Neural progenitor cell (in vitro differentiated cells): ENCODE data around the gene SCAPER. TPM values are rescaled to one million over a fixed set of nuclear protein-coding genes. Genes with fewer than 3 reads are reported as not detected.

ENCODE experiments used
- DNase-seq: peaks from one replicate; pipeline ENCODE4 v3.0.0-alpha.2; 2016; ENCODE audit warnings: low spot score
- H2AFZ ChIP-seq: fragments of 200-600 bp; sonication (generic); replicated peaks from 2 replicates; pipeline ENCODE4 v1.6.1; 2016; ENCODE audit warnings: antibody characterized with exemption
- H3F3A ChIP-seq: fragments of 200-600 bp; sonication (generic); 2 replicates; pipeline ENCODE4 v1.6.1; 2016; ENCODE audit warnings: antibody characterized with exemption, low read depth
- H3K27ac ChIP-seq: fragments of 200-600 bp; sonication (generic); 2 replicates; pipeline ENCODE4 v1.5.1; 2016; ENCODE audit warnings: mild to moderate bottlenecking
- H3K27me3 ChIP-seq: fragments of 200-600 bp; sonication (generic); 2 replicates; pipeline ENCODE4 v1.6.1; 2016; ENCODE audit warnings: mild to moderate bottlenecking, moderate library complexity
- H3K36me3 ChIP-seq: fragments of 200-600 bp; sonication (generic); 2 replicates; pipeline ENCODE4 v1.5.1; 2016
- H3K4me1 ChIP-seq: fragments of 200-600 bp; sonication (generic); 2 replicates; pipeline ENCODE4 v1.6.1; 2016; ENCODE audit warnings: mixed run types
- H3K4me2 ChIP-seq: fragments of 200-600 bp; sonication (generic); 2 replicates; pipeline ENCODE4 v1.6.1; 2016
- H3K4me3 ChIP-seq: fragments of 200-600 bp; sonication (generic); 2 replicates; pipeline ENCODE4 v1.5.1; 2016
- H3K79me2 ChIP-seq: fragments of 200-600 bp; sonication (generic); 2 replicates; pipeline ENCODE4 v1.6.1; 2016; ENCODE audit warnings: low read depth
- H3K9ac ChIP-seq: fragments of 200-600 bp; sonication (generic); 2 replicates; pipeline ENCODE4 v1.6.1; 2016
- H3K9me3 ChIP-seq: fragments of 200-600 bp; sonication (generic); 2 replicates; pipeline ENCODE4 v1.5.1; 2016; ENCODE audit warnings: low read depth
- H4K20me1 ChIP-seq: fragments of 200-600 bp; sonication (generic); 2 replicates; pipeline ENCODE4 v1.6.1; 2016; ENCODE audit warnings: low read depth
- H3K27ac Mint-ChIP-seq: 3 replicates; pipeline ENCODE4 v1.8.0; 2021; ENCODE audit warnings: mixed read lengths
- H3K27me3 Mint-ChIP-seq: 2 replicates; pipeline ENCODE4 v1.8.0; 2022; ENCODE audit warnings: low read depth, mild to moderate bottlenecking, inconsistent platforms, moderate library complexity, mixed read lengths; ENCODE audit not compliant: insufficient read depth
- H3K36me3 Mint-ChIP-seq: 3 replicates; pipeline ENCODE4 v1.8.0; 2021; ENCODE audit warnings: mixed read lengths
- H3K4me1 Mint-ChIP-seq: 3 replicates; pipeline ENCODE4 v1.8.0; 2021; ENCODE audit warnings: mixed read lengths
- H3K4me3 Mint-ChIP-seq: 3 replicates; pipeline ENCODE4 v1.8.0; 2021; ENCODE audit warnings: mild to moderate bottlenecking, moderate library complexity, mixed read lengths
- H3K9me3 Mint-ChIP-seq: 3 replicates; pipeline ENCODE4 v1.8.0; 2020; ENCODE audit warnings: mixed read lengths
- CTCF ChIP-seq: fragments of 200-600 bp; sonication (generic); IDR thresholded peaks from 2 replicates; pipeline ENCODE4 v1.5.1; 2017; ENCODE audit warnings: antibody characterized with exemption, mild to moderate bottlenecking
- EZH2 ChIP-seq: fragments of 200-600 bp; sonication (generic); IDR thresholded peaks from 2 replicates; pipeline ENCODE4 v1.6.1; 2017; ENCODE audit warnings: antibody characterized with exemption, mild to moderate bottlenecking, moderate library complexity
- EZH2phosphoT487 ChIP-seq: fragments of 200-600 bp; sonication (generic); IDR thresholded peaks from 2 replicates; pipeline ENCODE4 v1.6.1; 2017; ENCODE audit warnings: antibody characterized with exemption
- total RNA-seq: library from RNA; depleted of rRNA; stranded (reverse); fragments of >200 nt; gene quantifications from 2 replicates; pipeline ENCODE4 v1.2.3, GENCODE V29; 2015; ENCODE audit warnings: low replicate concordance

Gene SCAPER
- total RNA-seq, 1 donor from 2014 or later, result 20.4 TPM

- H3K4me1 ChIP-seq, result no peaks in the 10 kb centered on the region
- Mint-ChIP-seq H3K27ac (no peak overlapping the region), H3K4me1 (no peaks in the 10 kb centered on the region), H3K9me3 (no peaks in the 10 kb centered on the region), H3K4me3 (no peak overlapping the region), H3K27me3 (no peaks in the 10 kb centered on the region), H3K36me3 (no peaks in the 10 kb centered on the region)
- H3F3A ChIP-seq, result no peaks in the 10 kb centered on the region
- H3K79me2 ChIP-seq, result no peaks in the 10 kb centered on the region
- no peak for DNase-seq
- H3K27ac ChIP-seq, result no peak overlapping the region
- no peak overlapping the region for H2AFZ ChIP-seq
- no peak overlapping the region for H3K4me2 ChIP-seq
- TF ChIP-seq CTCF (no peak), EZH2 (no peak), EZH2phosphoT487 (no peak)
- no peak overlapping the region for H3K9ac ChIP-seq
- no peak overlapping the region for H3K4me3 ChIP-seq
- H3K9me3 ChIP-seq, result no peaks in the 10 kb centered on the region
- no peaks in the 10 kb centered on the region for H3K27me3 ChIP-seq
- H4K20me1 ChIP-seq, result no peaks in the 10 kb centered on the region
- no peaks in the 10 kb centered on the region for H3K36me3 ChIP-seq
Measured at GRCh38 chr15:76386178-76386577, 519.0 kb downstream of the SCAPER start.

GRCh38 chr15:76384409-76384808, 520.7 kb downstream of the SCAPER start:
- no peaks in the 10 kb centered on the region for H3K36me3 ChIP-seq
- H3K4me3 ChIP-seq, result no peak overlapping the region
- H3K27ac Mint-ChIP-seq, result no peak overlapping the region
- no peaks in the 10 kb centered on the region for H3K9me3 Mint-ChIP-seq
- H2AFZ ChIP-seq, result no peak overlapping the region
- no peaks in the 10 kb centered on the region for H3F3A ChIP-seq
- H3K4me2 ChIP-seq, result no peak overlapping the region
- H3K27me3 ChIP-seq, result no peaks in the 10 kb centered on the region
- no peaks in the 10 kb centered on the region for H3K79me2 ChIP-seq
- no peaks in the 10 kb centered on the region for H3K27me3 Mint-ChIP-seq
- no peaks in the 10 kb centered on the region for H3K4me1 Mint-ChIP-seq
- no peaks in the 10 kb centered on the region for H3K4me1 ChIP-seq
- H3K9me3 ChIP-seq, result no peaks in the 10 kb centered on the region
- H4K20me1 ChIP-seq, result no peaks in the 10 kb centered on the region
- no peak for TF ChIP-seq CTCF
- TF ChIP-seq EZH2, result no peak
- no peak for TF ChIP-seq EZH2phosphoT487
- H3K36me3 Mint-ChIP-seq, result no peaks in the 10 kb centered on the region
- H3K9ac ChIP-seq, result no peak overlapping the region
- no peak for DNase-seq
- H3K4me3 Mint-ChIP-seq, result no peak overlapping the region
- no peak overlapping the region for H3K27ac ChIP-seq

GRCh38 chr15:76382987-76383728, 522.0 kb downstream of the SCAPER start:
- Histone ChIP-seq H3K4me1 (no peaks in the 10 kb centered on the region), H3K9me3 (no peaks in the 10 kb centered on the region), H3K4me3 (no peak overlapping the region), H3K4me2 (no peak overlapping the region), H3K27ac (no peak overlapping the region), H3K27me3 (no peaks in the 10 kb centered on the region), H3K36me3 (no peaks in the 10 kb centered on the region), H3K9ac (no peak overlapping the region), H3F3A (no peaks in the 10 kb centered on the region), H4K20me1 (no peaks in the 10 kb centered on the region), H3K79me2 (no peaks in the 10 kb centered on the region), H2AFZ (no peak overlapping the region)
- Mint-ChIP-seq H3K4me1 (no peaks in the 10 kb centered on the region), H3K36me3 (no peaks in the 10 kb centered on the region), H3K9me3 (no peaks in the 10 kb centered on the region), H3K4me3 (no peak overlapping the region), H3K27ac (no peak overlapping the region), H3K27me3 (no peaks in the 10 kb centered on the region)
- no peak for TF ChIP-seq EZH2phosphoT487
- no peak for TF ChIP-seq CTCF
- TF ChIP-seq EZH2, result no peak
- DNase-seq, result no peak
